GM12878 (cell line): ENCODE measurements around the gene TSR3. TPM values are rescaled to one million over a fixed set of nuclear protein-coding genes. Genes with fewer than 3 reads are reported as not detected.

Experiments
- ATAC-seq: fragments of 200-7000 bp; cut with Tn5 transposase; 3 replicates; pipeline ENCODE4 v1.9.1; 2020; ENCODE audit warnings: mild to moderate bottlenecking, moderate library complexity
- BruUV-seq: library from RNA; stranded (reverse); fragments of 400-500 nt; replicated peaks from 2 replicates; lab custom pipeline; 2021; lab: Mats Ljungman, UMichigan
- CTCF ChIA-PET: fragments of 300-600 bp; sonication (Branson Sonifier 250); formaldehyde crosslinking; extraction: SDS; loops from one replicate; lab custom pipeline; 2021; ENCODE audit warnings: inconsistent platforms; lab: Yijun Ruan, JAX
- POLR2A ChIA-PET: fragments of 350-600 bp; formaldehyde crosslinking; extraction: SDS; loops from one replicate; lab custom pipeline; 2021; ENCODE audit warnings: inconsistent platforms; lab: Charles Lee
- RAD21 ChIA-PET: fragments of 300-600 bp; sonication (Branson Sonifier 250); formaldehyde crosslinking; loops from one replicate; lab custom pipeline; 2023; ENCODE audit warnings: antibody characterized with exemption; ENCODE audit not compliant: unreplicated experiment; lab: Charles Lee
- SMC1A ChIA-PET: fragments of 300-600 bp; sonication (Branson Sonifier 250); formaldehyde crosslinking; loops from one replicate; lab custom pipeline; 2023; ENCODE audit not compliant: unreplicated experiment, uncharacterized antibody; lab: Charles Lee
- DNase-seq: peaks from one replicate; pipeline ENCODE4 v3.0.0-alpha.2; 2011; ENCODE audit warnings: low read depth, low spot score
- FAIRE-seq: peaks from 3 replicates; lab custom pipeline; 2011; peaks lifted over from hg19 to GRCh38; lab: Jason Lieb, UNC
- H2AFZ ChIP-seq: 2 replicates; pipeline ENCODE4 v1.6.0; 2011; ENCODE audit warnings: low read depth, low read length, control low read depth; ENCODE audit not compliant: control insufficient read depth
- H3K27ac ChIP-seq: 2 replicates; pipeline ENCODE4 v1.5.1; 2011; ENCODE audit warnings: control low read depth; ENCODE audit not compliant: control insufficient read depth, insufficient read depth
- H3K27me3 ChIP-seq, 2 experiments: replicated peaks in 1 of 2; 2 replicates each; pipeline versions ENCODE4 v1.6.0 to v1.6.1; 2011; ENCODE audit warnings: low read length in 1 of 2; ENCODE audit not compliant: control insufficient read depth in 2 of 2, insufficient read depth in 2 of 2
- H3K36me3 ChIP-seq, 2 experiments: 2 replicates each; pipeline ENCODE4 v1.5.1; 2011; ENCODE audit warnings: low read length in 1 of 2; ENCODE audit not compliant: control insufficient read depth in 2 of 2, insufficient read depth in 2 of 2
- H3K4me1 ChIP-seq: 2 replicates; pipeline ENCODE4 v1.6.1; 2011; ENCODE audit warnings: mild to moderate bottlenecking, low read length, moderate library complexity, mixed read lengths; ENCODE audit not compliant: control insufficient read depth, insufficient read depth
- H3K4me2 ChIP-seq: 2 replicates; pipeline ENCODE4 v1.6.0; 2011; ENCODE audit warnings: control low read depth; ENCODE audit not compliant: control insufficient read depth, insufficient read depth
- H3K4me3 ChIP-seq: fragments of 200-600 bp; sonication (generic); 2 replicates; pipeline ENCODE4 v1.5.1; 2016
- H3K79me2 ChIP-seq: 2 replicates; pipeline ENCODE4 v1.6.0; 2011; ENCODE audit warnings: low read length; ENCODE audit not compliant: control insufficient read depth, insufficient read depth
- H3K9ac ChIP-seq: 2 replicates; pipeline ENCODE4 v1.8.0; 2011; ENCODE audit warnings: low read length, control low read depth, mixed read lengths; ENCODE audit not compliant: control insufficient read depth, insufficient read depth
- H3K9me3 ChIP-seq: replicated peaks from 3 replicates; pipeline ENCODE4 v1.5.1; 2011; ENCODE audit warnings: mild to moderate bottlenecking, low read length; ENCODE audit not compliant: control insufficient read depth, insufficient read depth
- H4K20me1 ChIP-seq: 2 replicates; pipeline ENCODE4 v1.6.0; 2011; ENCODE audit not compliant: control insufficient read depth, insufficient read depth
- BCL11A ChIP-seq: IDR thresholded peaks from 2 replicates; pipeline ENCODE4 v1.6.1; 2011; ENCODE audit warnings: low read depth, low read length
- CTCF ChIP-seq, 3 experiments: IDR thresholded peaks in 2 of 3; conservative IDR thresholded peaks in 1 of 3; 2 replicates each; pipeline ENCODE4 v1.5.1; 2011; ENCODE audit warnings: low read depth in 3 of 3, low read length in 3 of 3, mild to moderate bottlenecking in 3 of 3, control low read depth in 2 of 3, moderate library complexity in 2 of 3, inconsistent platforms in 1 of 3, mixed read lengths in 1 of 3; ENCODE audit not compliant: control insufficient read depth in 2 of 3, insufficient read depth in 1 of 3; ENCODE audit errors: extremely low read depth in 1 of 3
- HDAC2 ChIP-seq: fragments of 200-600 bp; sonication (generic); IDR thresholded peaks from 2 replicates; pipeline ENCODE4 v1.6.1; 2017
- IRF5 ChIP-seq: fragments of 450-650 bp; IDR thresholded peaks from 2 replicates; pipeline ENCODE4 v1.6.1; 2017; ENCODE audit warnings: borderline replicate concordance
- JUNB ChIP-seq: IDR thresholded peaks from 2 replicates; pipeline ENCODE4 v1.6.1; 2016; ENCODE audit warnings: antibody characterized with exemption, mild to moderate bottlenecking
- JUND ChIP-seq: IDR thresholded peaks from 2 replicates; pipeline ENCODE4 v1.6.1; 2012; ENCODE audit warnings: low read depth, mild to moderate bottlenecking, low read length, improper control_type of control experiment, moderate library complexity
- MTA3 ChIP-seq: IDR thresholded peaks from 2 replicates; pipeline ENCODE4 v1.6.1; 2012; ENCODE audit warnings: low read length, inconsistent platforms, borderline replicate concordance
- MYB ChIP-seq: fragments of 150-350 bp; IDR thresholded peaks from 2 replicates; pipeline ENCODE4 v1.6.1; 2014; ENCODE audit warnings: mild to moderate bottlenecking, low read depth, low read length, borderline replicate concordance
- NR2C1 ChIP-seq: fragments of 450-650 bp; IDR thresholded peaks from 2 replicates; pipeline ENCODE4 v1.6.1; 2017; ENCODE audit warnings: antibody characterized with exemption, mild to moderate bottlenecking, moderate library complexity
- PBX3 ChIP-seq: IDR thresholded peaks from 2 replicates; pipeline ENCODE4 v1.6.1; 2011; ENCODE audit warnings: mild to moderate bottlenecking, low read depth, low read length, moderate library complexity; ENCODE audit not compliant: insufficient replicate concordance
- POLR2A ChIP-seq: IDR thresholded peaks from 2 replicates; pipeline ENCODE4 v1.6.1; 2011; ENCODE audit warnings: low read depth, mild to moderate bottlenecking, low read length
- SREBF2 ChIP-seq: IDR thresholded peaks from 2 replicates; pipeline ENCODE4 v1.6.1; 2012; ENCODE audit warnings: mild to moderate bottlenecking, low read length
- ZBTB11 ChIP-seq: fragments of 450-650 bp; formaldehyde crosslinking; IDR thresholded peaks from 2 replicates; pipeline ENCODE4 v1.5.0; 2022; ENCODE audit warnings: mild to moderate bottlenecking, missing genetic modification characterization
- WGBS: methylation state at CpG from one replicate; pipeline ENCODE4 v1.1.6; 2016; ENCODE audit warnings: low lambda C conversion rate; ENCODE audit not compliant: insufficient replicate concordance, insufficient coverage; ENCODE audit errors: missing lambda C conversion rate; 5-methylcytosine and 5-hydroxymethylcytosine counted together
- in situ Hi-C: fragments of 300-500 bp; cut with MboI; formaldehyde crosslinking; loops from 9 replicates; pipeline ENCODE4 v1.14.3; 2018; ENCODE audit warnings: mixed read lengths
- intact Hi-C: fragments of 100-400 bp; cut with micrococcal nuclease; formaldehyde crosslinking; loops from one replicate; pipeline ENCODE4 v1.14.2; 2022; ENCODE audit not compliant: unreplicated experiment
- polyA plus RNA-seq, 11 experiments: library from polyadenylated mRNA; depleted of rRNA in 4 of 11; unstranded in 6 of 11; stranded (reverse) in 5 of 11; fragments of >200 nt; fragmentation: Nextera tagmentation in 4 of 11; fragmentation: Illumina TruSeq in 1 of 11; extraction: Ambion mirVana in 4 of 11; extraction: Trizol in 1 of 11; gene quantifications; 1 replicate in 1 of 11; 2 replicates in 10 of 11; pipeline versions ENCODE4 v1.2.1 to v1.2.3, GENCODE V29; 2011 to 2016; ENCODE audit warnings: inconsistent platforms in 2 of 11, missing spikeins in 2 of 11, low read depth in 1 of 11
- total RNA-seq, 4 experiments: library from RNA; depleted of rRNA in 3 of 4; stranded (reverse); fragments of >200 nt in 3 of 4; fragmentation: Illumina TruSeq in 1 of 4; extraction: Trizol in 1 of 4; gene quantifications; 2 replicates each; pipeline versions ENCODE4 v1.2.1 to v1.2.3, GENCODE V29; 2013 to 2021

The TSR3 gene
- total and polyA plus RNA-seq, 10 of the 15 experiments (the other 5 are each of a cell fraction or from before 2014, with no cell fraction given), result 3.4 to 108 (median 46.9) TPM

GRCh38 chr16:1345651-1346421 is 5.8 kb downstream of the TSR3 start (continued):
- no peak for TF ChIP-seq ZBTB11 (CRISPR knock-in tag)
- no peak for TF ChIP-seq CTCF (IDR thresholded peaks at IDR 0.05 in 2 of 3, conservative IDR thresholded peaks at IDR 0.05 in 1 of 3; ENCODE audit: control insufficient read depth in 2 of 3, extremely low read depth in 1 of 3, insufficient read depth in 1 of 3, low read depth in 3 of 3, low read length in 3 of 3)
- TF ChIP-seq JUNB, result no peak
- TF ChIP-seq SREBF2, result no peak
- peak; percentile 39 for TF ChIP-seq POLR2A
- TF ChIP-seq JUND, result no peak

- H3K27me3 ChIP-seq, result no peaks in the 10 kb centered on the region
Measured at GRCh38 chr16:1345087-1345486, 6.6 kb downstream of the TSR3 start.

More at GRCh38 chr16:1345087-1345486, 6.6 kb downstream of the TSR3 start:
- DNase-seq, result no peak
- WGBS, result 51% methylated on average over 10 of the region's 11 CpGs
- H3K79me2 ChIP-seq, result no peaks in the 10 kb centered on the region
- no peak overlapping the region for H2AFZ ChIP-seq
- POLR2A ChIA-PET, result no interaction called here
- no peak overlapping the region for H3K9ac ChIP-seq
- BruUV-seq, result no TSS peak
- intact Hi-C loops, result no loop called here
- TF ChIP-seq BCL11A, result no peak
- TF ChIP-seq IRF5, result no peak
- no peak for TF ChIP-seq MYB
- no peak for TF ChIP-seq HDAC2
- TF ChIP-seq NR2C1, result no peak
- no peak for TF ChIP-seq PBX3
- TF ChIP-seq MTA3, result no peak
- TF ChIP-seq, all 136 proteins: peak for 0
- RAD21 ChIA-PET, result no interaction called here
- no peak overlapping the region for H3K27ac ChIP-seq
- ATAC-seq (no peak), FAIRE-seq (no peak)
- no peak overlapping the region for H3K4me3 ChIP-seq
- H3K36me3 ChIP-seq, result peaks cover 0 to 6% of the 10 kb centered on the region in 2 experiments; a peak in 3 of 4 replicates
- H4K20me1 ChIP-seq, result no peaks in the 10 kb centered on the region
- no peak overlapping the region for H3K4me2 ChIP-seq
- peaks cover 11% of the 10 kb centered on the region for H3K4me1 ChIP-seq
- H3K9me3 ChIP-seq, result no peaks in the 10 kb centered on the region
- in situ Hi-C loops, result no loop called here
- SMC1A ChIA-PET, result no interaction called here
- CTCF ChIA-PET, result no interaction called here
